ENCODE measurements around the gene TP53AIP1.

Gene TP53AIP1

DNA sequence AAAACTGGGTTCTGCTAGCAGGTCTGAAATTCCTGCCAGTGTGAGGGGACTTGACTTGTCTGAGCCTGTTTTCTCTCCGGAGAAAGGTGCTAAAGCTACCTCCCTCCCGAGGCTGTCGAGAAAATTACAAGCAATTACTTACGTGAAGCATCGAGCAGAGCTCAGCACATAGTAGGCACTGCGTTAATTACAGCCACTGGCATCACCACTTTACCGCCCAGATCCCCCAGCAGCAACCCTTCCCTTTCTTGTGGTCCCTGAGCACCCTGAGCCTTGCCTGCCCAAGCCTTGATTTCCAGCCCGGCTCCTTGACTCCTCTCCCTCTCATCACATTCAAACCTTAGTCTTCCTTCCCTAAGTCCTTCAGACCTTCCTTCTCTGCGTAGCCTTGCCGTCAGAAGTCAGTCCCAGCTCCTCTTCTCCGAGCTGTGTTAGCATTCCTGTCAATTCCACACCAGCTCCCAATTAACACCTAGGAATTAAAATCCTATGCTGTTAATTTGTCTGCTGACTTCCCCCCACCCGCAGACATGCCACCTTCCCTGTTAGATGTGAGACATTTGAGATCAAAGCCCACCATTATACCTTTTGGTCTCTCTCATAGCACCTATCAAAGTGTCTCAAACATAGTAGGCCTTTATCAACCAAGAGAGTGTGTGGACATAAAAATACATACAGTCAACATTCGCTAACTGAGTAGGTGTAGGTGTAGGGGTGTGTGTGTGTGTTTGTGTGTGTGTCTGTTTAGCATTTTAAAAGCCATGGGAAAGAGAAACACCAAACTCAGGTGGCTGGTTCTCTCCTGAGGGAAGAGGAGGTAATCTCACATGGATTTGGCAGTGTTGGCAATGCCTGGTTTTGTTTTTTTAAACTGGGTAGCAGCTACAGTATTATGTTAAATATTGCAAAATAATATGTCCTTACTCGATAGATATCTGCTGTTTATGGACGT is 54.4 kb downstream of the TP53AIP1 start:
- no peak for DNase-seq

DNA sequence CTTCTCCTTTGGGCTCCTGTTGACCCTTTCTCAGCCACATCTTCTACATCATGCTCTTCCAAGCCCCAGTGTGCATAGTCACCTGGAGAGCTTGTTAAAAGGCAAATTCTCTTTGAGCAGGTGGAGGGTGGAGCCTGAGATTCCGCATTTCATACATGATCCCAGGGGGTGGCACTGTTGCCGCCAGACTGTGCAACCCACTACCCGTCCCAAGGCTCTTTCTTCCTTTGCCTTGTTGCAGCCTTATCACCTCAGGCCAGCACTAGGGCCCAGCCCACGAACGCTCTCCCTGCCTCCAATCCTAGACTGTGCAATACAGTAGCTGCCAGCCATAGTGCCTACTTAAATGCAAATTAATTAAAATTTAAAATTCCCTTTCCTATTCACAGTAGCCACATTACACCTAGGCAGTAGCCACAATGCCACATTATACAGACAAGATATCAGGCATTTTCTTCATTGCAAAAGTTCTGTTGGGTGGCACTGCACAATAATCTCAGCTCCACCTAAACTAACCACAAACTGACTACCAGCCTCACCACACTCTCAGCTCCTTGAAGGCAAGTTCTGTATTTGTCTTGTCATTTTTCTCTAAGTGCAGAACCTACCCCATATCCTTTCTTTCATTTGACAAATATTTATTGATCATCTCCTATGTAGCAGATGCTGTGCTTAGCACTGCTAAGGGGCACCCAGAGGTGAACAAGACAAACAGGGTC is 56.1 kb downstream of the TP53AIP1 start:
- DNase-seq: no peak

Measured in activated CD4-positive, alpha-beta T cell treated with anti-CD3 and anti-CD28 coated beads, Interleukin-2, Interleukin-6, amounts not matched to agents 100 ng/mL and 50 ng/mL, durations not matched to agents 16 hours and 8 hours (primary cell).